ENCODE data around the gene SEPHS2. TPM values are rescaled to one million over a fixed set of nuclear protein-coding genes. Genes with fewer than 3 reads are reported as not detected.
"Not testable (repeated sequence)": the region's sequence is repeated elsewhere in the genome, so short reads cannot be mapped to it uniquely, and the experiment has no call there.

Gene SEPHS2
- total and polyA plus RNA-seq, 8 donors: 30.7 to 167 (median 43.6) TPM

DNA sequence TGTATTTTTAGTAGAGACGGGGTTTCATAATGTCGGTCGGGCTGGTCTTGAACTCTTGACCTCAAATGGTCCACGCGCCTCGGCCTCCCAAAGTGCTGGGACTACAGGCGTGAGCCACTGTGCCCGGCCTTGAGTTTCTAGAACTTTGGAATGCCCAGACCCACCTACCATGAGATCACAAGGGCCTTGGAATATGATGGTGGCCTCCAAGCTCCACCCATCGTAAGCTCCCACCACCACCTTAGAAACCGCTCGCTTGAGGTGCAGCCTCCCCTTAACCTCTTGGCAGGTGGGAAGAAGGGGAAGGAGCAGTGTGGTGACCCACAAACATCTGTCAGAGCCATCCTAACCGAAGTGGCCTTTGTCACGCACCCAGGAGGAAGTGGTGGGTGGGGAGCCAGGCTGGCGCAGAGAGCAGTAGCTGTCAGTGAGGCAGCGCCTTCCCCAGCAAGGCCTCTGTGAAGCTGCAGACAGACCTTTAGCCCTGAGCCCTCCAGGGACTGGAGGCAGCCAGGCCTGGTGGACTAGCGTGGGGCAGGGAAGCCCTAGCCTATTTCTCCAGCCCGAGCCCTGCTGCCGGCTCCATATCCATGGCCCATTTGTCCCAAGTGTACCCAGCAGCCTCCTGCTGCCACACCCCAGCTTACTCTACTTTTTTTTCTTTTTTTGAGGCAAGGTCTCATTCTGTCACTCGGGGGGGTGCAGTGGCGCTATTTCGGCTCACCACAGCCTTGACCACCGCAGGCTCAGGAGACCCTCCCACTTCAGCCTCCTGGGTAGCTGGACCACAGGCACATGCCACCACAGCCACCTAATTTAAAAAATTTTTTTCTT, 13.1 kb upstream of the SEPHS2 start:
- H3K4me1 ChIP-seq: peaks cover 0 to 3% (median 0%) of the 10 kb centered on the region in 4 donors
- no peaks in the 10 kb centered on the region for H3K9me3 ChIP-seq
- H3K27me3 ChIP-seq: no peaks in the 10 kb centered on the region
- H3K36me3 ChIP-seq: no peaks in the 10 kb centered on the region
- peak overlapping the region in 2 of 5 donors; percentile 21 to 50 for H3K27ac ChIP-seq
- intact Hi-C loops (cut with DNase I; ENCODE audit: low total_unique reads): no loop called here
- DNase-seq: peak; percentile 52 to 65
- 67 to 81% (median 76%) methylated on average over 21 to 22 of the region's 22 CpGs for WGBS, 5 donors
- H3K4me3 ChIP-seq: no peak overlapping the region
- TF ChIP-seq EP300 (IDR thresholded peaks at IDR 0.05) (no peak), POLR2AphosphoS5 (IDR thresholded peaks at IDR 0.05) (no peak), POLR2A (IDR thresholded peaks at IDR 0.05) (no peak)
- TF ChIP-seq, protein P1, sequence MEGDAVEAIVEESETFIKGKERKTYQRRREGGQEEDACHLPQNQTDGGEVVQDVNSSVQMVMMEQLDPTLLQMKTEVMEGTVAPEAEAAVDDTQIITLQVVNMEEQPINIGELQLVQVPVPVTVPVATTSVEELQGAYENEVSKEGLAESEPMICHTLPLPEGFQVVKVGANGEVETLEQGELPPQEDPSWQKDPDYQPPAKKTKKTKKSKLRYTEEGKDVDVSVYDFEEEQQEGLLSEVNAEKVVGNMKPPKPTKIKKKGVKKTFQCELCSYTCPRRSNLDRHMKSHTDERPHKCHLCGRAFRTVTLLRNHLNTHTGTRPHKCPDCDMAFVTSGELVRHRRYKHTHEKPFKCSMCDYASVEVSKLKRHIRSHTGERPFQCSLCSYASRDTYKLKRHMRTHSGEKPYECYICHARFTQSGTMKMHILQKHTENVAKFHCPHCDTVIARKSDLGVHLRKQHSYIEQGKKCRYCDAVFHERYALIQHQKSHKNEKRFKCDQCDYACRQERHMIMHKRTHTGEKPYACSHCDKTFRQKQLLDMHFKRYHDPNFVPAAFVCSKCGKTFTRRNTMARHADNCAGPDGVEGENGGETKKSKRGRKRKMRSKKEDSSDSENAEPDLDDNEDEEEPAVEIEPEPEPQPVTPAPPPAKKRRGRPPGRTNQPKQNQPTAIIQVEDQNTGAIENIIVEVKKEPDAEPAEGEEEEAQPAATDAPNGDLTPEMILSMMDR (IDR thresholded peaks at IDR 0.05): no peak

DNA sequence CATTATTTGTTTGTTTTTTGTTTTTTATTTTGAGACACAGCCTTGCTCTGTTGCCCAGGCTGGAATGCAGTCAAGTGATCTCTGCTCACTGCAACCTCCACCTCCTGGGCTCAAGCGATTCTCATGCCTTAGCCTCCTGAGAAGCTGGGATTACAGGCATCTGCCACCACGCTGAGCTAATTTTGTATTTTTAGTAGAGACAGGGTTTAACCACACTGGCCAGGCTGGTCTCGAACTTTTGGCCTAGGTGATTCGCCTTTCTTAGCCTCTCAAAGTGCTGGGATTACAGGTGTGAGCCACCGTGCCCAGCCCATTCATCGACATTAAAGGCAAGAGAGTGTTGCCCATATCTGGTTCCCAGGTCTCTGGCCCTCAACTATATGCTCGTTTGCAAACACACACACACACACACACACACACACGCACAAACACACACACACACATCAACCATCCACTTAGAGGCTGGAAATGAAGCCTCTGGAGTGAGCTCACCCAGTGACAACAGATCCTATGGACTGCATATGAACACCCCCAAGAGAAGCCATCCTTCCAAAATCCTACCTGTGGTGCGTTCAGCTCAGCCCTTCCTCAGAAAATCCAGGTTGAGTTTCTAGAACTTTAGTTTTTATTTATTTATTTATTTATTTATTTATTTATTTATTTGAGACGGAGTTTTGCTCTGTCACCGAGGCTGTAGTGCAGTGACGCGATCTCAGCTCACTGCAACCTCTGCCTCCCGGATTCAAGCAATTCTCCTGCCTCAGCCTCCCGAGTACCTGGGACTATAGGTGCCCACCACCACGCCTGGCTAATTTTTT, 12.3 kb upstream of the SEPHS2 start:
- WGBS, 5 donors: 89 to 93% (median 91%) methylated on average over 16 of the region's 16 CpGs
- intact Hi-C loops (cut with DNase I; ENCODE audit: low total_unique reads): no loop called here
- H3K27me3 ChIP-seq: no peaks in the 10 kb centered on the region
- H3K36me3 ChIP-seq: no peaks in the 10 kb centered on the region
- no peaks in the 10 kb centered on the region for H3K9me3 ChIP-seq
- no peak overlapping the region for H3K4me3 ChIP-seq
- DNase-seq: no peak
- peaks cover 0 to 3% (median 2%) of the 10 kb centered on the region in 4 donors for H3K4me1 ChIP-seq
- no peak for TF ChIP-seq EP300 (IDR thresholded peaks at IDR 0.05)
- TF ChIP-seq, protein P1 (IDR thresholded peaks at IDR 0.05): no peak
- TF ChIP-seq POLR2AphosphoS5 (IDR thresholded peaks at IDR 0.05): no peak
- H3K27ac ChIP-seq: peak overlapping the region in 1 of 5 donors; percentile 50

DNA sequence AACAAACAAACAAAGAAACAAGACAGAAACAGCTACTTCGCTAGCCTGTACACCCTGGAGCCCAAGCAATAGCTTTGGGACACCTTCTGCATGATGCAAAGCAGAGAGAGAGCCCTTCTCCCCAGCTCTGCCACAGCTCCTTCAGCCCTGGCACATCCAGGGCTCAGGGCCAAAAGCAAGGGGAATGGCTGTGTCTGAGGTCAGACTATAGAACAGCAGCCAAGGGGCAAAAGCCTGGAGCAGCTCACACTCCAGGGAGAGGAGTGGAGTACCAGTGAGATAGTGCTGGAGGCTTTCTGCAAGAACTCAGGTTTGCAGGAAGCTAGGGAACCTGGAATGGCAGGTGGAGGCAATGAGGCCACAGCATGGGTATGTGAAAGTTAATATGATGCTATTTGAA, 11.6 kb upstream of the SEPHS2 start:
- no peak for TF ChIP-seq EP300 (IDR thresholded peaks at IDR 0.05)
- TF ChIP-seq POLR2A (IDR thresholded peaks at IDR 0.05): no peak
- TF ChIP-seq, protein P1 (IDR thresholded peaks at IDR 0.05): no peak
- TF ChIP-seq POLR2AphosphoS5 (IDR thresholded peaks at IDR 0.05): no peak
- no peak overlapping the region for H3K27ac ChIP-seq
- 80 to 100% (median 93%) methylated on average over 1 of the region's 1 CpG for WGBS, 5 donors
- no peak overlapping the region for H3K4me3 ChIP-seq
- H3K9me3 ChIP-seq: no peaks in the 10 kb centered on the region
- no peaks in the 10 kb centered on the region for H3K36me3 ChIP-seq
- H3K4me1 ChIP-seq: peaks cover 0 to 7% (median 6%) of the 10 kb centered on the region in 4 donors
- no peak for DNase-seq
- H3K27me3 ChIP-seq: no peaks in the 10 kb centered on the region
- intact Hi-C loops (cut with DNase I; ENCODE audit: low total_unique reads): no loop called here

DNA sequence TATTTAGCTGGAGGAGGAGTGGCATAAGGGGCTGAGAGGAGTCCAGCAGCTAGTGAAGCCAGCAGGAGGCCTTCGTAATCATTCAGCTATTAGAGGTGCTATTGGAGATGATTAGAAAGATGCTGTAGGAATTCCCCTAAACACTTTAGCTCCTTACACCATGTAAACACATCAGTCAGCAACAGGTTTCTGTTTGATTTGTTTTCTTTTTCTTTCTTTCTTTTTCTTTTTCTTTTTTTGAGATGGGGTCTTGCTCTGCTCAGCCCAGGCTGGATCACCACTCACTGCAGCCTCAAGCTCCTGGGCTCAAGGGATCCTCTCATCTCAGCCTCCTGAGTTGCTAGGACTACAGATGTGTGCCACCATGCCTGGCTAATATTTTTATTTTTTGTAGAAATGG, 10.6 kb upstream of the SEPHS2 start:
- no peak overlapping the region for H3K27ac ChIP-seq
- TF ChIP-seq POLR2AphosphoS5 (IDR thresholded peaks at IDR 0.05): no peak
- TF ChIP-seq EP300 (IDR thresholded peaks at IDR 0.05): no peak
- TF ChIP-seq, protein P1 (IDR thresholded peaks at IDR 0.05): no peak
- TF ChIP-seq POLR2A (IDR thresholded peaks at IDR 0.05): no peak
- H3K4me3 ChIP-seq: no peak overlapping the region
- H3K4me1 ChIP-seq: peaks cover 0 to 11% (median 7%) of the 10 kb centered on the region in 4 donors
- H3K36me3 ChIP-seq: no peaks in the 10 kb centered on the region
- no peak for DNase-seq
- no peaks in the 10 kb centered on the region for H3K9me3 ChIP-seq
- intact Hi-C loops (cut with DNase I; ENCODE audit: low total_unique reads): no loop called here
- WGBS, 5 donors: 83 to 95% (median 93%) methylated on average over 1 of the region's 1 CpG
- H3K27me3 ChIP-seq: no peaks in the 10 kb centered on the region

DNA sequence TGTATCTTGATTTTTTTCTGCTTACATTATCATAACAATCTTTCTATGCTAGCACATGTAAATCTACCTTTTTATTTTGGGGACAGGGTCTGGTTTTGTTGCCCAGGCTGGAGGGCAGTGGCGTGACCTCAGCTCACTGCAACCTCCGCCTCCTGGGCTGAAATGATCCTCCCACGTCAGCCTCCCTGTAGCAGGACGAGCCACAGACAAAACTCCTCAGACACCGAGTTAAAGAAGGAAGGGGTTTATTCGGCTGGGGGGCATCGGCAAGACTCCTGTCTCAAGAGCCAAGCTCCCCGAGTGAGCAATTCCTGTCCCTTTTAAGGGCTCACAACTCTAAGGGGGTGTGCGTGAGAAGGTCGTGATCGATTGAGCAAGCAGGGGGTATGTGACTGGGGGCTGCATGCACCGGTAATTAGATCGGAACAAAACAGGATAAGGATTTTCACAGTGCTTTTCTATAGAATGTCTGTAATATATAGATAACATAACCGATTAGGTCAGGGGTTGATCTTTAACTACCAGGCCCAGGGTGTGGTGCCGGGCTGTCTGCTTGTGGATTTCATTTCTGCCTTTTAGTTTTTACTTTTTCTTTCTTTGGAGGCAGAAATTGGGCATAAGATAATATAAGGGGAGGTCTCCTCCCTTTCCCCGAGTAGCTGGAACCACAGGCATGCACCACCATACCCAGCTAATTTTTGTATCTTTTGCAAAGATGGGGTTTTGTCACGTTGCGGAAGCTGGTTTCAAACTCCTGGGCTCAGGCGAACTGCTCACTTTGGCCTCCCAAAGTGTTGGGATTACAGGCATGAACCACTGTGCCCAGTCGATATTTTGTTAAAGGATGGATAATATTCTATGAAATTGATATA, 7.3 kb upstream of the SEPHS2 start:
- 47 to 63% (median 53%) methylated on average over 20 of the region's 20 CpGs for WGBS, 5 donors
- H3K4me3 ChIP-seq; H3K27me3 ChIP-seq; intact Hi-C loops (cut with DNase I; ENCODE audit: low total_unique reads); H3K9me3 ChIP-seq; H3K36me3 ChIP-seq; DNase-seq; H3K27ac ChIP-seq: not testable (repeated sequence)
- H3K4me1 ChIP-seq: peaks cover 0 to 12% (median 9%) of the 10 kb centered on the region in 4 donors

Measured in stomach (tissue), 9 donors.